Uterus (tissue), 2 donors: Measurements from ENCODE around the gene RBM5.

Experiments
- POLR2A ChIP-seq, 2 donors: fragments of 450-650 bp; IDR thresholded peaks; one replicate each; pipeline ENCODE4 v1.6.1; 2016; ENCODE audit warnings: antibody characterized with exemption in 2 of 2, mild to moderate bottlenecking in 1 of 2, moderate library complexity in 1 of 2
- TF ChIP-seq, protein P1 (sequence below), 4 experiments: fragments of 200-600 bp in 2 of 4; fragments of 450-650 bp in 2 of 4; sonication (generic) in 2 of 4; IDR thresholded peaks; one replicate each; pipeline ENCODE4 v1.5.1; 2016 to 2019; ENCODE audit warnings: antibody characterized with exemption in 4 of 4, mild to moderate bottlenecking in 2 of 4, moderate library complexity in 1 of 4

DNA sequence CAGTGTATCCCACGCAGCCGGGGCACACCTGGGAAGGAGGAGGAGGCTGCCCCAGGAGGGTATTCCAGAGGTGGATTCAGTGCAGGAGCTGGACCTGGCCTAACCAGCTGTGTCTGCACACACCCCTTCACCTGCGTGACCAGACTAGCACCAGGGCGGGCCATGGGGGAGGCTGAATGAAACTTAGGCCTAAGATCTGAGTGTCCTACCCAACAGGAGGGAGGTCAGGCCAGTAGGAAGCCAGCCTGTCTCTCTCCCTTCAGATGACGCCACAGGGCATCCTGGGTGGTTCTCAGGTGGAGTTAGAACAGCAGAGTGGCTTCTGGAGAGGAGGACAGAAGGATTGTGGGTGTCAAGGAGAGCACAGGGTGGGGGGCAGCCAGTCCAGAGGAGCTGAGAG is 63.0 kb downstream of the RBM5 start:
- TF ChIP-seq, protein P1, sequence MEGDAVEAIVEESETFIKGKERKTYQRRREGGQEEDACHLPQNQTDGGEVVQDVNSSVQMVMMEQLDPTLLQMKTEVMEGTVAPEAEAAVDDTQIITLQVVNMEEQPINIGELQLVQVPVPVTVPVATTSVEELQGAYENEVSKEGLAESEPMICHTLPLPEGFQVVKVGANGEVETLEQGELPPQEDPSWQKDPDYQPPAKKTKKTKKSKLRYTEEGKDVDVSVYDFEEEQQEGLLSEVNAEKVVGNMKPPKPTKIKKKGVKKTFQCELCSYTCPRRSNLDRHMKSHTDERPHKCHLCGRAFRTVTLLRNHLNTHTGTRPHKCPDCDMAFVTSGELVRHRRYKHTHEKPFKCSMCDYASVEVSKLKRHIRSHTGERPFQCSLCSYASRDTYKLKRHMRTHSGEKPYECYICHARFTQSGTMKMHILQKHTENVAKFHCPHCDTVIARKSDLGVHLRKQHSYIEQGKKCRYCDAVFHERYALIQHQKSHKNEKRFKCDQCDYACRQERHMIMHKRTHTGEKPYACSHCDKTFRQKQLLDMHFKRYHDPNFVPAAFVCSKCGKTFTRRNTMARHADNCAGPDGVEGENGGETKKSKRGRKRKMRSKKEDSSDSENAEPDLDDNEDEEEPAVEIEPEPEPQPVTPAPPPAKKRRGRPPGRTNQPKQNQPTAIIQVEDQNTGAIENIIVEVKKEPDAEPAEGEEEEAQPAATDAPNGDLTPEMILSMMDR (IDR thresholded peaks at IDR 0.05) = no peak
- no peak for TF ChIP-seq POLR2A (IDR thresholded peaks at IDR 0.05)
